NK-92 treated with Interleukin-12 subunit alpha and Interleukin-12 subunit beta, amount 100 ng/mL, for 24 hours (cell line): ENCODE results near the gene FHL1.
"Not testable (repeated sequence)": the region's sequence is repeated elsewhere in the genome, so short reads cannot be mapped to it uniquely, and the experiment has no call there.

Experiments
- DNase-seq: peaks from one replicate; lab custom pipeline; 2025; lab: John Stamatoyannopoulos, UW

The FHL1 gene

GRCh38 chrX:136147315-136147901 lies at the start of gene FHL1:
TSS of gene FHL1 (plus strand) at chrX:136147533.
- DNase-seq = no peak

- DNase-seq = no peak
Measured at GRCh38 chrX:136097871-136098805, 49.2 kb upstream of the FHL1 start.

GRCh38 chrX:136104936-136105335 lies 42.4 kb upstream of the FHL1 start:
- no peak for DNase-seq

- no peak for DNase-seq
Measured at GRCh38 chrX:136106920-136107528, 40.3 kb upstream of the FHL1 start.

- not testable (repeated sequence) for DNase-seq
Measured at GRCh38 chrX:136108905-136109304, 38.4 kb upstream of the FHL1 start.

- no peak for DNase-seq
Measured at GRCh38 chrX:136112286-136112685, 35.0 kb upstream of the FHL1 start.

GRCh38 chrX:136112778-136113177 lies 34.6 kb upstream of the FHL1 start:
- DNase-seq = no peak

GRCh38 chrX:136115126-136115903 lies 32.0 kb upstream of the FHL1 start:
- no peak for DNase-seq

- DNase-seq = no peak
Measured at GRCh38 chrX:136115904-136116297, 31.4 kb upstream of the FHL1 start.

GRCh38 chrX:136121788-136122187 lies 25.5 kb upstream of the FHL1 start:
- DNase-seq = no peak

- no peak for DNase-seq
Measured at GRCh38 chrX:136122207-136122606, 25.1 kb upstream of the FHL1 start.

- DNase-seq = no peak
Measured at GRCh38 chrX:136125106-136125505, 22.2 kb upstream of the FHL1 start.

- DNase-seq = no peak
Measured at GRCh38 chrX:136126371-136126770, 21.0 kb upstream of the FHL1 start.

- no peak for DNase-seq
Measured at GRCh38 chrX:136126872-136127406, 20.4 kb upstream of the FHL1 start.

- no peak for DNase-seq
Measured at GRCh38 chrX:136128743-136129142, 18.6 kb upstream of the FHL1 start.

- no peak for DNase-seq
Measured at GRCh38 chrX:136130931-136131833, 16.2 kb upstream of the FHL1 start.

GRCh38 chrX:136138939-136139338 lies 8.4 kb upstream of the FHL1 start:
- DNase-seq = no peak

GRCh38 chrX:136141569-136141968 lies 5.8 kb upstream of the FHL1 start:
- no peak for DNase-seq

- no peak for DNase-seq
Measured at GRCh38 chrX:136142592-136142991, 4.7 kb upstream of the FHL1 start.

- DNase-seq = no peak
Measured at GRCh38 chrX:136143711-136144110, 3.6 kb upstream of the FHL1 start.
